SIG-M5 treated with dmso at 0.1 percent for 504 hours (cell line): ENCODE results near the gene POLR2E.

Experiments used
- DNase-seq: peaks from one replicate; lab custom pipeline; 2025; ENCODE audit not compliant: unreplicated experiment; lab: John Stamatoyannopoulos, UW

POLR2E gene

DNA sequence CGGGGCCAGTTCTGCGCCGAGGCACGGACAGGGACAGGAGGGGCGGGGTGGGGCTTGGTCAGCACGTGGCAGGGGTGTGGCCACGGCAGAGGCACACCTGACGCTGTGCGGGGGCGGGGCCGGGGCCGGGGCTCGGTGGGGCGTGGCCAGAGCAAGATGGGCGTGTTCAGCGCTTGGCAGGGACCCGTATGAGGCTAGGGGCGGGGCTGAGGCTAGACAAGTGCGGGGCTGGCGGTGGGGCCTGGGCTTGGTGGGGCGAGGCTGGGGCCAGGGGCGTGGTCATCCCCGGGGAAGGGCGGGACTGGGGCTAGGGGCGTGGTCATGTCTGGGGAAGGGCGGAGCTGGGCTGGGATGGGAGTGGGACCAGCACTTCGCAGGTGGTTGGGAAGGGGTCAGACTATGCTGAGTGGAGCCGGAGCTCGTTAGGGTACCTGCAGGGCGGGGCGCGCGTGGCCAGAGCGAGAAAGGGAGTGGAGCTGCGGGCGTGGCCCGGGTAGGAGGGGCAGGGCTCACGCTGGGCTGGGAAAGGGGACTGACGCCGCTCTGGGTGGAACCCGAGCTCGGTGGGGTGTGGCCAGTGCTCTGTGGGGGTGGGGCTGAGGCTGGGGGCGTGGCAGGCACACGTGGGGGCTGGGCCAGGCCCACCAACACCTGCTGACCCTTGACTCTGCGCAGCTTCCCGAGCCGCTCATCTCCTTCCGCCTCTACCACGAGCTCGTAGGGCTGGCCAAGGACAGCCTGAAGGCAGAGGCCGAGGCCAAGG, 12.8 kb downstream of the POLR2E start:
- peak; percentile 74 for DNase-seq

DNA sequence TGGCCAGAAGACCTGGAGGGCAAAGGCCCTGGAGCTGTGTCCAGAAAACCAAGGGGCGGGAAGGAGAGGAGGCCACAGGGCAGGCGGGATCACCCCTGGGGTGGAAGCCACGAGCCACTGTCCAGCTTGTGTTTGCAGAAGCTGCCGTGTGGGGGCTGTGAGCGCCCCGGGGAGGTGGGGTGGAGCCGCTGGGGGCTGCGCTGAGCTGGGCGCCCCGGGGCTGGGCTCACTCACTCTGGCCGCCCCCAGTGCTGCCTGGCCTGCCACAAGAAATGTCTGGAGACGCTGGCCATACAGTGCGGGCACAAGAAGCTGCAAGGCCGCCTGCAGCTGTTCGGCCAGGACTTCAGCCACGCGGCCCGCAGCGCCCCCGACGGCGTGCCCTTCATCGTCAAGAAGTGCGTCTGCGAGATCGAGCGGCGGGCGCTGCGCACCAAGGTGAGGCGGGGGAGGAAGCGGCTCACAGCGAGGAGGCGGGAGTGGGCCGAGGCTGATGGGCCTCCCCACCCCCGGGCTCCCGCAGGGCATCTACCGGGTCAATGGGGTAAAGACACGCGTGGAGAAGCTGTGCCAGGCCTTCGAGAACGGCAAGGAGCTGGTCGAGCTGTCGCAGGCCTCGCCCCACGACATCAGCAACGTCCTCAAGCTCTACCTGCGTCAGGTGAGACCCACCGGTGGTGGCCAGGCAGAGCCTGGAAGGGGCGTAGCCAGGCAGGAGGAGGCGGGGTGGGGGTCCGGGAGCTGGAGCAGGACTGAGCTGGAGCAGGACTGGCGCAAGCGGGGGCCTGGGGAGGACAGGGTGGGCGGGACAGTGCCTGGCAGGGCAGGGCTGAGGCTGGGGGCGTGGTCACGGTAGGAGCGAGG, 13.6 kb downstream of the POLR2E start:
- no peak for DNase-seq

DNA sequence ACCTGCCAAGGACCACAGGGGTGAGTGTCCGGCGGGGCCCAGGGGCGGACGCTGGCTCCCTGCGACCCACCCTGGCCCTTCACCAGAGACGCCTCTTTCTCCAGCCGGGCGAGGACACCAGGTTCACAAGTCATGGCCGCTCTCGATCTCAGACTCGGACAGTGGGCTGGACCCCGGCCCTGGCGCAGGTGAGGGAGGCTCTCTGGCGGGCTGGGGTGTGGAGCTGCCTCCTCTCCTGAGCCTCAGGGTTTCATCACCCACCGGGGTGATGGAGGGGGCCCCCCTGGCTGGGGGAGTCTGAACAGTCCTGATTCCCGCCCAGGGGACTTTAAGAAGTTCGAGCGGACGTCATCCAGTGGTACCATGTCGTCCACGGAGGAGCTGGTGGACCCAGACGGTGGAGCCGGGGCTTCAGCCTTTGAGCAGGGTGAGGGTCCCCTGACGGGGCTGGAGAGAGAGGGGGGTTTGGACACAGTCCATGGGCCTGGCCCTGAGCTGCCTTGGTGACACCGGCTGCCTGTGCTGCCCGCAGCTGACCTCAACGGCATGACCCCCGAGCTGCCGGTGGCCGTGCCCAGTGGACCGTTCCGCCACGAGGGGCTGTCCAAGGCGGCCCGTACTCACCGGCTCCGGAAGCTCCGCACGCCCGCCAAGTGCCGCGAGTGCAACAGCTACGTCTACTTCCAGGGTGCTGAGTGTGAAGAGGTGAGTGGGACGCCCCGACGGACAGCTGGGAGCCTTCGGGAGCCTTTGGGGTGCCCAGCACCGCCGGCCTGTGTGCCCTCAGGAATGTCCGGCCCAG, 14.6 kb downstream of the POLR2E start:
- DNase-seq, result no peak

DNA sequence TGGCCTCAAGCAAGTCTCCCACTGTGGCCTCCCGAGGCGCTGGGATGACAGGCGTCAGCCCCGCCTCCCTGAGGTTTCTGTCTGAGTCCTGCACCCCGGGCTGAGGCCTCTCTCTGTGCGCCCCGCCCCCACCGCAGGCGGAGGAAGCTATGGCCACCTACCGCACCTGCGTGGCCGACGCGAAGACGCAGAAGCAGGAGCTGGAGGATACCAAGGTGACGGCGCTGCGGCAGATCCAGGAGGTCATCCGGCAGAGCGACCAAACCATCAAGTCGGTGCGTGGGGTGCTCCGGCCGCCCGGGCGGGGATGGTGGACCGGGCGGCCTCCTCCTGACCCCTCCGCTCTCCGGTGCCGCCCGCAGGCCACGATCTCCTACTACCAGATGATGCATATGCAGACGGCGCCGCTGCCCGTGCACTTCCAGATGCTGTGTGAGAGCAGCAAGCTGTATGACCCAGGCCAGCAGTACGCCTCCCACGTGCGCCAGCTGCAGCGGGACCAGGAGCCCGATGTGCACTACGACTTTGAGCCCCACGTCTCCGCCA, 15.5 kb downstream of the POLR2E start:
- no peak for DNase-seq

DNA sequence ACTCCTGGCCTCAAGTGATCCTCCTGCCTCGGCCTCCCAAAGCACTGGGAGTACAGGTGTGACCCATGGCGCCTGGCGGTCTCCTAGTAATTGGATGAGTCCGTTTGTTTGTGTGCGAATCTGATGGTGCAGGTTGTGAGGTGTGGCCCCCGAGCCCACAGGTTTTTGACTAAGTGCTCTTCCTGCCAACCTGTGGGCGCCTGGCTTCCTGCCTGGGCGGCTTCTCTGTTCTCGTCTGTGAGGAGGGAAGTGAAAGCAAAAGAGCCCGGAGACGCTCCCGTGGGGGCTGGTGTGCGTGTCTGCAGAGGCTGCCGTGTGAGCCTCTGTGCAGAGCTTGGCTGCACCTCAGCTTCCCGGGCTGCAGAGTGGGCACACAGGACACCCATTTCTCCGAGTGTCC, 18.2 kb downstream of the POLR2E start:
- DNase-seq, result peak; percentile 81

DNA sequence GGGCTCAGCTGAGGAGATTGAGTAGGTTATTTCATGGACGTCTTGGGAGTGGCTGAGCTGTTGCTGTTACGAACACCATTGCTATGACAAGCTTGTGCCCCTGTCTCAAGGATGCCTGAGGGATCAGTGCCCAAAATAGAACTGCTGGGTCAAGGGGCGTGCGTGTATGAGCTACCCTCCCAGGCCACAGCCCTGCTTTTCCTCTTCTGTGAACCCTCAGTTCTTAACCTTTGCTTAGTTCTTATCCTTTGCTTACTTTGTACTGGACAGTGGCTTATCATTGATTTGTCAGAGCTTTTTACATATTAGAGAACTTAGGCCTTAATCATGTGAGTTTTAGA, 19.2 kb downstream of the POLR2E start:
- DNase-seq, result no peak

DNA sequence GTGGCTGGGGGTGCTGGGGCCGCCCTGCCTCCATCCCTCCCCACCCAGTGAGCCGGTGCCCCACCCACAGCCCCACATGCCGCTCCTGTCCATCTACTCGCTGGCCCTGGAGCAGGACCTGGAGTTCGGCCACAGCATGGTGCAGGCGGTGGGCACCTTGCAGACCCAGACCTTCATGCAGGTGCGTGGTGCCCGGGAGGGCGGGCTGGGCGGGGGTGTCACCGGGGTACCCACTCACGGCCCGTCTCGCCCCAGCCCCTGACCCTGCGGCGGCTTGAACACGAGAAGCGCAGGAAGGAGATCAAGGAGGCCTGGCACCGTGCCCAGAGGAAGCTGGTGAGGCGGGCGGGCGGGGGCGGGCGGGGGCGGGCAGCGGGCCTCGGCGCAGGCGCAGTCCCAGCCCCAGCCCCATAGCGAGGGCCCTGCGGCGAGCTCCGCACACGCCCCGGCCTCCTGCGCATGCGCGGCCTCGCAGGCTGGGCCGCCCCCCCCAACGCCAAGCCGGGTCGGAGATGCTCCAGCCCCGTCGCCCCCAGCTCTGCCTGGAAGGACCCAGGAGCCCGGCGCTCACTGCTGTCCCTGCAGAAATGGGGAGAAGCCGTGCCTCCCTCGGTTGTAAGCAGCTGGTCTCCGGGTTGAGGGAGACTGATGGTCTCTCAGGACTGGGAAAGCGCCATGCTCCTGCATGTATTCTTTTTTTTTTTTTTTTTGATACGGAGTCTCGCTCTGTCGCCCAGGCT, 20.5 kb downstream of the POLR2E start:
- DNase-seq, result peak; percentile 39

DNA sequence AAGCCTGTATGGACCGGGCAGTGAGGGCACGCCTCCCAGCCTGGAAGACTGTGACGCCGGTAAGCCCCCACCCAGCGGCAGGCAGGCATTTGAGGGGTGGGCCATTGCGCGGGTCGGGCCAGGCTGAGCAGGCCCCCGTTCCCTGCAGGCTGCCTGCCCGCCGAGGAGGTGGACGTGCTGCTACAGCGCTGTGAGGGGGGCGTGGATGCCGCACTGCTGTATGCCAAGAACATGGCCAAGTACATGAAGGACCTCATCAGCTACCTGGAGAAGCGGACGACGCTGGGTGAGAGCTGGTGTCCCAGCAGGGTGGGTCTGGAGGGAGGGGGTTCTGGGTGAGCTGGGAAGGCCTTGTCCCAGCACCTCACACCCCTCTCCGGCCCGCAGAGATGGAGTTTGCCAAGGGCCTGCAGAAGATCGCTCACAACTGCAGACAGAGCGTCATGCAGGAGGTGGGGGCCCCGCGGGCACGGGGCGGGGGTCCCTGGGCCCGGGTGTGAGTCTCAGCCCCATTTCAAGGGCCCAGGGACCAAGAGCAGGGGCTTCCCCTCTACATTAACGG, 21.1 kb downstream of the POLR2E start:
- DNase-seq, result no peak

DNA sequence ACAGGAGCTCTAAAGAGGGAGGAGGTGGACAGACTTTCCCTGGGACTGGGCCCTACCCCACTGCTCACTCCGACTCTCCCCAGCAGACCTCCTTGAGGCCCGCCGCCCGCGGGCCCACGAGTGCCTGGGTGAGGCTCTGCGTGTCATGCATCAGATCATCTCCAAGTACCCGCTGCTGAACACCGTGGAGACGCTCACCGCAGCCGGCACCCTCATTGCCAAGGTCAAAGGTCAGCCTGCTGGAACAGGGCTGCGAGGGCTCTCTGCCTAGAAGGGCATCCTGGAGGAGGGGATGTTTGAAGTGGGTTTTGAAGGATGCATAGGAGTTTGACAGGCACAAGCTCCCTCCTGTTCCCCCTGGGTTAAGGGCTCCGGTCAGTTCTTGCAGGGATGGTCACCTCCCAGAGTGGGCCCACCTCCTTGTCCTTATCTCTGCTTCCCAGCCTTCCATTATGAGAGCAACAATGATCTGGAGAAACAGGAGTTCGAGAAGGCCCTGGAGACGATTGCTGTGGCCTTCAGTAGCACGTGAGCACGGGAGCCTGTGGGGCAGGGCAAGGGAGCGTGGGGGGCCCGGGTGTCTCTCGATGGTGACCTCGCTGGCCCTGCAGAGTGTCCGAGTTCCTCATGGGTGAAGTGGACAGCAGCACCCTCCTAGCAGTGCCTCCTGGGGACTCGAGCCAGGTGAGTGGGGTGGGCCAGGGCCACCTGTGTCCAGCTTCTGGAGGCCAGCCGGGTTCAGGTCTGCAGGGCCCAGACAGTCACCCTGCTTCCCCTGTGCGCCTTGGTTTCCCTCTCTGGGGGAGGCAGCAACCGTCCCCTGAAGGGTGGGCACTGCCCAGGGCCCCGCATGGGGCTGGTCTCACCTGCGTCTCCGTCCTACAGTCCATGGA, 21.9 kb downstream of the POLR2E start:
- no peak for DNase-seq

DNA sequence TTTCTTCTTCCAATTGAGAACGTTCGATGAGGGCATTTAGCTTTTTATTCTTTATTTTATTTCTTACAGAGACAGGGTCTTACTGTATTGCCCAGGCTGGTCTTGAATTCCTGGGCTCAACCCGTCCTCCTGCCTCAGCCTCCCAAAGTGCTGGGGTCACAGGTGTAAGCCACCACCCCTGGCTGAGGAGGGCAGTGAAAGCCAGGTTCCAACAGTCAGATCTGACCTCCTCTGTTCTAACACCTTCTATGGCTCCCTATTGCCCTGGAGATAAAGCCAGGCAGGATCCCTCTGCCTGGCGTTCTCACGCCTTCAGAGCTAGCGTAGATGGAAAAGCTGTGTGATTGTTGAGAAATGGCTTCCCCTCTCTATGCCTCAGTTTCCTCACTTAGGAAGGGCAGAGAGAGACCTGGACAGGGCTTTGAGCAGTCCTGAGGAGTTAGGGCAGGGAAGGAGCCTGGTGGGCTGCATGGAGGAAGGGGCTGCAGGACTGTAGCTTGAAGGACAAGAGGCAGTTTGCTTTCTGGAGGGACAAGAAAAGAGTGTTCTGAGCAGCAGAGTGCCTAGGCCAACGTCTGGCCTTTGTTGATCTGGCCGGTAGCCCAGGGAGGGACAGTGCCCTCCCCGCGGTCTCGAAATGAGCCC, 22.7 kb downstream of the POLR2E start:
- DNase-seq, result no peak

DNA sequence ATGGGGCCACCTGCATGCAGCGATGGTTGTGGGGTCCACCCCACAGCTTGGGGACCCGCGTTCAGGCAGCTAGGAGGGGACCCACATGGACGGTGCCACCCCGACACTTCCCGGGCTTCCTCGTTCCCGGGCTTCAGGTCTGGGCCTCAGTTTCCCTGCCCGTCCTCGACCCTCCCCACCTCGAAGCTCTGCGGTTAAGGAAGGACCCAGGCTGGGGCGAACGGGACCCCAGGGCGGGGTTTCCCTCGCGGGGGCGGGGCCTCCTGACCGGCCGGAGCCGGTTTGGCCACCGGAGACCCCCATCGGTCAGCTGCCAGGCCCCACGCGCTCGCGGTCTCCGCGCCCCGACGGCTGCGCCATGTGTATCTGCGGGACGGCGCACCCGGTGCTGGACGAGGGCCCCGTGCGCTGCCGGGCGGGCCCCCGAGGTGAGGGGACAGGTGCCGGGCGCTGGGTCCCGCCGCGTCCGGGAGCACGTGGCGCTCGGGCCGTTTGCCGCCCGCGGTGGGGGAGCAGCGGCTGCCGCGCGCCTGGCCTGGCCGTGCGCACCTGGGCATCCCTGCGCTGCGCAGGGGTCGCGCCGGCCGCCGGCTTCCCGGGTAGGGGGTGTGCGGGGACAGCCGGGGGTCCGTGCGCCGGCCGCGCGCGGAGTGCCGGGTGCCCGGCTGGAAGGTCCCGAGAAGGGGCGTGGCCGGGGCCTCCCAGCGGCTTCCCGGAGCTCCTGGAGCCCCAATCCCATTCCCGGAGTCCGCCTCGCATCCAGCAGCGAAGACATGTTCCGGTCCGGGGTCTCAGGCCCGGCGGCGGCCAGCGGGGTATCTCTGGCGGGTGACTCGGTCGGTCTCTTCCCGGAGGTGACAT, 24.0 kb downstream of the POLR2E start:
- no peak for DNase-seq

DNA sequence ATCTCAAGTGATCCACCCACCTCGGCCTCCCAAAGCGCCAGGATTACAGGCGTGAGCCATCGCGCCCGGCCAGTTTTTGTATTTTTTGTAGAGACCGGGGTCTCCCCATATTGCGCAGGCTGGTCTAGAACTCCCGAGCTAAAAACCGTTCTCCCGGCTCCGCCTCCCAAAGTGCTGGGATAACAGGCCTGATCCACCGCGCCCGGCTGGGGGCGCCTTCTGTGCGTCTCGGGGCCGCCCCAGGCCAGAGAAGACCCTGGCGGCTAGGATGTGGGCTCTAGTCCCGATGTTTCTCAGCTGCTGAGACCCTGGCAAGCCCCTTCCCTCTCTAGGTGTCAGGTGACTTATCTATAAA, 24.6 kb downstream of the POLR2E start:
- DNase-seq, result no peak

DNA sequence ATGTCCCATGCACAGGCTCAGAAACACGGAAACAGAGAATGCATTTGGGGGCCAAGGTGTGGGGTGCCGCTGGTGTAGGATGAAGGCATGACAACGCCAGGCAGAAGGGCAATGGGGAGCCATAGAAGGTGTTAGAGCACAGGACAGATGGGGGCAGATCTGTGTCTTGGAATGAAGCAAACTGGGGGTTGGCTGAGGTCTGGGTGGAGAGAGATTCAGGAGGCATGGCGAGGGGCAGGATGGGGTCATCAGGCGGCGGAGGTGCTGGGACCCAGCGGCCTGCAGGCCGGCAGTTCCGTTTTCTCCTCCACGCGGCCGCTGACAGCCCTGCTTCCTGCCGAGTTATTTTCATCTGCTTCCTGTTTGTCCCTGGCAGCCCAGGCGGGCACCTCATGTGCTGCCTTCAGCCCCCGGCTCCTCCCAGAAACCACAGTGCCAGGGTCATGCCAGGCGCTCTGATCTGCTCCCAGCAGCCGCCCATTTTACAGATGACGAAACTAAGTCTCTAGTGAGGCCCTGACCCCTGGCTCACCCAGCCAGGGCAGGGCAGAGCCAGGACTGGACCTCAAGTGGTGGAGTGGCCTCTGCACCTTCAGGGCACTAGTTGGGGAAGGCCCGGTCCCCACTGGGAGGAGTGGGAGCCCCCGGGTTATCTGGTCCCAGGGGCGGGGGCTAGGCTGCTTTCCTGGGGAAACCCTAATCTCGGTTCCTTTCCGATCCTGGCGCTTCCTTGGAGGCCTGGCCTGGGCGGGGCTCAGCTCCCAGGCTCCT, 26.0 kb downstream of the POLR2E start:
- peak; percentile 87 for DNase-seq

DNA sequence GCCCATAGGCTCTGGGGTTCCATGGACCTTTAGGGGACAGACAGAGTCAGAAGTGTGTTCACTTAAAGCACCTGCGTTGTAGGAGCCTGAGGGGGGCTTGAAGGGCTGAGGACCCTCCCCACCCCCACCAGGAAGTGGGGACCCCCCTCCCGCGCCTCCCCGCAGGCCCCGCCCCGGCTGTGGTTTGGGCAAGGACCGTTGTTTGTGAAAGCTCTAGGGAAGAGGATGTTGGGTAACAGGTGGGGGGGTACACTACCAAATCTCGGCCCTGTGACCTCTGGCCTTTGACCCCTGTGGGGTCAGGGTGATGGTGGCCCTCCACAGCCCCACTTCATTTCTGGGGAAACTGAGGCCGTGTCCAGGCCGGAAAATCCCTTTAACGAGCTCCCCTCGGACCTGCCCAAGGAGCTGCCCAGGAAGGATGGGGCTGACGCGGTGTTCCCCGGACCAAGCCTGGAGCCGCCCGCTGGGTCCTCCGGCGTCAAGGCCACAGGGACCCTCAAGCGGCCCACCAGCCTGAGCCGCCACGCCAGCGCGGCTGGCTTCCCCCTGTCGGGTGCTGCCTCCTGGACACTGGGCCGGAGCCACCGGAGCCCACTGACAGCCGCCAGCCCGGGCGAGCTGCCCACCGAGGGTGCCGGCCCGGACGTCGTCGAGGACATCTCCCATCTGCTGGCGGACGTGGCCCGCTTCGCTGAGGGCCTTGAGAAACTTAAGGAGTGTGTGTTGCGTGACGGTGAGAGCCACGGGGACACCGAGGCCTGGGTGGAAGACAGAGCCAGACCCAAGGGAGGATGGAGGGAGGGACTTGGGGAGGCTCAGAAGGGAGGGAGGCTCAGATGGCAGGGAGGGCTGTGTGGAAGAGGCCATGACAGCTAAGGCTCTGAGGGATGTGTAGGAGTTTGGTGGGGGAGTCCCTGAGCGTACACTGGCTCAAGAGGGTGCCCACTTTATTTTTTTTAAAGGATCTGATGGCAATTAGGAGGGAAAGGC, 26.9 kb downstream of the POLR2E start:
- peak; percentile 80 for DNase-seq

DNA sequence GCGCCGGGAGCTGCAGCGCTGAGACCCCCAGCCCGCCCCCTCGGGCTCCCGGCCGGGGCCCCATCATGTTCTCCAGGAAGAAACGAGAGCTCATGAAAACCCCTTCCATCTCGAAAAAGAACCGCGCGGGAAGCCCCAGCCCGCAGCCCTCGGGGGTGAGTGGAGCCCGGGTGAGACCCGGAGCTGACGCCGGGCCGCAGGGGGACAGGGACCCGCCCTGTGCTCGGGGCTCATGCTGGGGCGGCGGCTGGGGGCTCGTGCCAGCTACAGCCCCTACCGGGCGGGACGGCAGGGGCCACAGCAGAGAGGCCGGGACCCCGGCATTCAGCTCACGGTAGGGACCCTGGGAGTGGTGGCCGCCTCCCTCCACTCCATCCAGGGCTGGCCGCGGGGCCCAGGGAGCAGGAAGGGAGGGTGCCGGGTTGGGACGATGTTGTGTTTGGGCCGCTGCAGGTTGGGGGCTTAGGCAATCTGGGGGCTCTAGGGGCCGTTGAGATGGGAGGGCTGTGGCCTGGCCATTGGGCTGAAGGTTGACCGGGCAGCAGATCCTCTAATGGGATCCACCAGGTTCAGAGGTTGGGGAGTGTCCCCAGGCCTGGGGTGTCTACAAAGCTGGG, 27.7 kb downstream of the POLR2E start:
- DNase-seq, result no peak
